G401.6 (cell line): Measurements from ENCODE around the gene GPHN.
"Not testable (repeated sequence)": the region's sequence is repeated elsewhere in the genome, so short reads cannot be mapped to it uniquely, and the experiment has no call there.

Experiments used
- FAIRE-seq: peaks from 2 replicates; lab custom pipeline; 2012; peaks lifted over from hg19 to GRCh38; lab: Jason Lieb, UNC

GPHN gene

DNA sequence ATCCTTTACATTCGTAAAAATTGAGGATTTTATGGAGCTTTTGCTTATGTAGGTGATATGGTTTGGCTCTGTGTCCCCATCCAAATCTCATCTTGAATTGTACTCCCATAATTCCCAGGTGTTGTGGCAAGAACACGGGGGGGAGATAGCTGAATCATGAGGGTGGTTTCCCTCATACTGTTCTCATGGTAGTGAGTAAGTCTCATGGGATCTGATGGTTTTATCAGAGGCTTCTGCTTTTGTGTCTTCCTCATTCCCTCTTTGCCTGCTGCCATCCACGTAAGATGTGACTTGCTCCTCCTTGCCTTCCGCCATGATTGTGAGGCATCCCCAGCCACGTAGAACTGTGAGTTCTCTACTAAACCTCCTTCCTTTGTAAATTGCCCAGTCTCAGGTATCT is 5.1 kb upstream of the GPHN start:
- not testable (repeated sequence) for FAIRE-seq

DNA sequence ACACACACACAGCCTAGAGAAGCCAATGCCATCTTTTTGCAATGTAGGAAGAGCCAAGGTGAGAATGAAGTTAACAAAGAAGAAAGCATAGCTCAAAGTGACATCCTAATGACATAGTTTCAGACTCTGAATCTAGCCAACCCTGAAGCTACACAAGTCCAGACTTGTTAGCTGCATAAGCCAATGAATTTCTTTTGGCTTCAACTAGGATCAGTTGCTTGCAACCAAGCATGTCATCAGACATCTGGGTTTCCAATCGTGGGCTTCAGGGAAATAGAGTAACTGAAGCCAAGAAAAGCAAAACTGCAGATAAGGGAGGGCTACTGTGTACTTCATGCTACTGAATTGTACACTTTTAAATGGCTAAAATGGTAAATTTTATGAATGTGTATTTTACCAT is 4.4 kb upstream of the GPHN start:
- no peak for FAIRE-seq

DNA sequence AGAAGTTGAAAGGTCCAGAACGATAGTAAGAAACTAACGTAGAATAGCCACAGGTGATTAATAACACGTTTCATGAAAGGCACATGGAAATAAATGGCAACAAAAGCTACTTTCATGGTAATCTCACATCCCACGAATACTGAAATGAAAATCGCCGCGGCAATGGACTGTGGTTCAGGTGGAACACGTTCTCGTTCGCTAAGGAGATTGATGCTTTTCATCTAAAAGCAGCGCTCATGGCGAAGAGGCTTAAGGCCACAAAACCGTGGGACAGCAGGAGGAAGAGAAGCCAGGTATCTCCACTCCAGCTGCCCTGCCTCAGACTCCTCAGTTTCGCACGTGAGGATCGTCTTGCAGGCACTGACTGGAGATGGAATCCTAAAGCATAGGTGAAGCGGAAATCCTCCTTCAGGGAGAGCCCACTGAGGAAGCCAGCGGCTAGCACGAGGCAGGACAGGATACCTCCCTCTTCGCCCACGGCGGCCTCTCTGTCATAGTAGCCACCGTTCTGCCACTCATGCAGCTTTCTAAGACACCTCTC is 696 bp upstream of the GPHN start:
- FAIRE-seq: no peak

DNA sequence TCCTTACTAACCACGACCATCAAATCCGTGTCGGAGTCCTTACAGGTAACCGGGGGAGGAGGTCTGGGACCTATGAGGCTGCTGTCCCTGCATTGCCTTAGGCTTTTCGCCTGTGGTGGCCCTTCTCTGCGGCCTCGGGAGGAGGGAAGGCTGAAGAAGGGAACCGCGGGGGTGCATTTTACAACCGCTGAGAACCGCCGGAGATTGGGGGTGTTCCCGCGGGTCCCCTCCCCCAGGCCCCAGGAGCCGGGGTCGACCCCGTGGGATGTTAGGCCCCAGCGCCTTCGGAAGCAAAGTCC is 549 bp downstream of the GPHN start:
- FAIRE-seq: no peak

DNA sequence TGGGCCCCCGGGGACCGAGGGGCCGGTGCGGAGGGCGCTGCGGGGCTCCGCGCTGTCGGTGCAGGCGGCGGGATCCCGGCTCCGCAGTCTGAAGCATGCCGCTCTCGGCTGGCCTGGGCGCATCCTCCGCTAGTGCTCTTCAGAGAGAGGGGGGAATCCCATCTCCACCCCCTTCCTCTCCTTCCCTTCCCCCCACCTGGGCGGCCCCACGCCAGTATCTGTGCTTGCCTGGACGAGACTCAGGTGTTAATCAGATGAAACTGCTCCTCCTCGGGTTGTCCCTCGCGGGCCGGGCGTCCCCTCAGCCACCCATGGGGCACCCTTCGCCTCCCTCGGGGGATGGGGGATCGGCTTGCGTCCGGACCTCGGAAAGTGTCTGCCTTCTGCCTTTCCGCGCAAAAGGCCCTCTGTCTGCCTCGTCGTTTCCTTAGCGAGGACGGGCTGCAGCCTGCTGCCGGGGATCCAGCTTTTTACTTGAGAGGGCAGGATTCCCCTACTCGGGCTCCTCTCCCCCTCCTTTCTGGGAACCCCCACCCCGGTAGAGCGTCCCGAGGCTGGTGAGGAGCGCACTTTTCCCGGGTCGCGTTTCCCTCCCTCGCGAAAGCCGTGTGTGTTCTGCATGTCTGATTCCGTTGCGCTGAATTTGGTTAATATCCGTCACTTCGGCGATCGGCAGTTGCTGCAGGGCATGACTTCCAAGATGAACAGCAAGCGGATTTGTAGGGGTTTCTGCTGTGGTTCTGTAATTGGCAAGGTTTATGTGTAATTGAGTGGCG is 1.1 kb downstream of the GPHN start:
- FAIRE-seq: no peak

DNA sequence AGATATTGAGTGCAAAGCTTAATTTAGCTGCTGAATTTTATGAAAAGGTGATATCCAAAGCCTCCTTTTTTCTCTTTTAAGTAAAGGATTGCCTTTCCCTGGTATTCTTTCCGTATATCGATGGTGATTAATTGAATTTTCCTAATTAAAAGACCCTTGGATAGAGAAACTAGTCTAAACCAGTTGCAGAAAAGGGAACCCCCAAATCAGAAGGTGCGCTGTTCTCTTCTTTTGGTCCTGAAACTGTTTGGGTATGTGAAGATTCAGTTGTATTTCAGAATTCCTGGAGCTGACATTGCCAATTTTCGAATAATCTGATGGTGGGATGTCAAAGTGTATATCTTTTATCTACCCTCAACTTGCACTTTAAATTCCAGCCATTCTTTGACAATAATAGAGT is 1.9 kb downstream of the GPHN start:
- FAIRE-seq: no peak

DNA sequence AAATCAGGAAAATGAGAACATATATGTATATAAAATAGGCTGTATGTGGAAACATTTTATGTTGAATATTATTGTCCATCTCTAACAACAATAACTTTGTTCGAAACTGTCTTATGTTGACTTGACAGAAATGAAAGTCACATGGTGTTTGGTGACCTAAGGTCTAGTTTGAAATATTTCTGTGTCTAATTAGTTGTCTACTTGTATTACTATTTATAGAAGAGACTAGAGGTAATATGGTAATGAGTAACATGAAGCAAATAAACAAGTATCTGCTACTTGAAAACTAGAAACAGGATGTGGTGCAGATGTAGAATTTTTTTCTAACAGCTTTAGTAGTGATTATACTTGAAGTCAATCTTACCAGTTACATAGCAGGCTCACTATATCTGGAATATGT is 3.9 kb downstream of the GPHN start:
- no peak for FAIRE-seq

DNA sequence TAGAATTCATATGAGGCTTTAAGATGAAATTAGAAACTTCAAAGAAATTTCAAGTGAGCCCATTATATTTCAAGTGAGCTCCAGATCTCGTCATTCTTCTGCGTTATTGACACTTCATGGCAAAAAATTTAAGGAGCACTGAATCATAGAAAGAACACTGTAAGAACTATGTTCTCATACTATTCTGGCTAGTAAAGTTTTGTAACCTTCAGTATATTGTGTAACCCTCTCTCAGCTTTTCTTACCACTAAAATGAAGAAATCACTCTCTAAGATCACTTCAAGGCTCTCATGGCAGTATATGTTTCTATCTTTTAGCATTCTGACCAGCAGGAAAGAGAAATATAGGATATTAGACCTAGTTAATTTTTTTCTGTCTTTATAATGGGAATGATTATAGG is 6.3 kb downstream of the GPHN start:
- peak; percentile 21 for FAIRE-seq

DNA sequence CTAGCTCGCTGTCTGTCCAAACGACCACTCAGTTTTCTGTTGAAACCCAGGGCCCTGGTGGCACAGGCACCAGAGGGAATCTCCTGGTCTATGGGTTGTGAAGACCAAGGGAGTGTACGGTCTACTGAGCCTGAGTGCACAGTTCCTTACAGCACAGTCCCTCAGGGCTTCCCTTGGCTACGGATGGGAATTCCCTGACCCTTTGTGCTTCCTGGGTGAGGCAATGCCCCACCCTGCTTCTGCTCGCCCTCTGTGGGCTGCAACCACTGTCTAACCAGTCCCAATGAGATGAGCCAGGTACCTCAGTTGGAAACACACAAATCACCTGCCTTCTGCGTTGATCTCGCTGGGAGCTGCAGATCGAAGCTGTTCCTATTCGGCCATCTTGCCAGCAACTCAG is 22.6 kb downstream of the GPHN start:
- FAIRE-seq: no peak

DNA sequence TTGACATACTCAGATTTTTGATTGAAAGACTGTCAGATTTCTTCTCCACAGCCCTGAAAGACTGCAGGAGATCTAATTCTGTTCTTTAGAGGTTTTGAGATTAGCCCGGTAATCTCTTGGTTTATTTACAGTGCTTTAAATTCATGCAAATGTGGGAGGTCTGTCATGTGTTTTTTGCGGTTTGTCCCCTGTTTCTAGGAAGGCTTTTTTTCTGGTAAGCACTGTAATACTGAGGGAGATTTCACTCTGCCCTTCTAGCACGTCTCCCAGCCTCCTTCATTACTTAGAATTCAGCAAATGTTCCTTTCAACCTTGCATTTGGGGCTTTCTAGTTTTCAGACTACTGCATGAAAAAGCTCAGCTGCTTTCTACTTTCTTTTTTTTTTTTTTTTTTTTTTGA is 31.1 kb downstream of the GPHN start:
- FAIRE-seq: no peak

DNA sequence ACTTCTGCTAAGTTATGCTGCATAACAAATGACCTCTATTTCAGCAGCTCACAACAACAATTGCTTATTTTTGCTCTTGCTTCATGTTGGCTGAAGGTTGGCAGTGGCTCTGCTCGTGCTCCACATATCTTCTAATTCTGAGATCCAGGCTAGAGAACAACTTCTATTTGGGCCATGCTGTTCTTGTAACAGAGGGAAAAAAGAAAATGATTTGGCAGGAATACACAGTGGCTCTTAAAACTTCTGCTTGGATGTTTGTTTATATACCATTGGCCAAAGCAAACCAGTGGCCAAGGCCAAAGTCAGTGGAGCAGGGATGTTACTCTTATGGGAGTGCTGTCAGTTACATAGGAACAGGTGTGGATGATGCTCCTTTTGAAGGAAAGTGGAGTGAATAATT is 32.1 kb downstream of the GPHN start:
- FAIRE-seq: no peak

DNA sequence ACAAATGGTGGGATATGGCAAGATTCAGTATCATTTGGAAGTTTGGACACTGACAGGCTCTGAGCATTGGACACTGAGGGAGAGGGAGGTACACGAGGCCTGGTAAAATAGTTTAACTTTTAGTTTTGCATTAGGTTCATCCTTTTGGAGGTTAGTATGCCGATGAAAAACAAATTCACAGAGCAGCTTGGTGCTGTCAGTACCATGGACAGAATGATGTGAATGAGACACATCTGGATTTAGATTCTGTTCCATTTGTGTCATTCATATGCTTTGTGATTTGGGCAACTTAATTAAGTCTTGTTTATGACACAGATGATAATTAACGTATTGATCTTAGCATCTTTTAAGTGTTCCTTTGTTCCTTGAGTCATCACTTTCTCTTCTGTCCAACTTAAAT is 33.7 kb downstream of the GPHN start:
- FAIRE-seq: no peak

DNA sequence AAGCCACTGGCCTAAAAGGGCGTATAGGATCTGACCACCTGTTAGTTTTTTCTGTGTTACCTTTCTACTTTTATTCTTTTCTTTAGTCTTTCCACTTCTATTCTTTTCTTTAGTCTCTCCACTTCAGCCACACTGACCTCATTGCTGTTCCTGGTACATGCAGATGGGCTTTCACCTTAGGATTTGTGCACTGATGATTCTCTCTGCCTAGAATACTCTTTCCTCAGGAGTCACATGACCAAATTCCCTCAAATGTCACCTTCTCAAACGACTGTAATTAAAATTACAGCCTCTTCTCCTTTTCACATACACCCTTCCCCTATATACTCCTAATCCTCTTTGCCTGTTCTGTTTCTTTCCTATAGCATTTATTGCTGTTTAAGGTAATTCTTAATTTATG is 36.0 kb downstream of the GPHN start:
- no peak for FAIRE-seq

DNA sequence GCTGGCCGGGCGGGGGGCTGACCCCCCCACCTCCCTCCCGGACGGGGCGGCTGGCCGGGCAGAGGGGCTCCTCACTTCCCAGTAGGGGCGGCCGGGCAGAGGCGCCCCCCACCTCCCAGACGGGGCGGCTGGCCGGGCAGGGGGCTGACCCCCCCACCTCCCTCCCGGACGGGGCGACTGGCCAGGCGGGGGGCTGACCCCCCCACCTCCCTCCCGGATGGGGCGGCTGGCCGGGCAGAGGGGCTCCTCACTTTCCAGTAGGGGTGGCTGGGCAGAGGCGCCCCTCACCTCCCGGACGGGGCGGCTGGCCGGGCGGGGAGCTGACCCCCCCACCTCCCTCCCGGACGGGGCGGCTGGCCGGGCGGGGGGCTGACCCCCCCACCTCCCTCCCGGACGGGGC is 37.2 kb downstream of the GPHN start:
- FAIRE-seq: not testable (repeated sequence)

DNA sequence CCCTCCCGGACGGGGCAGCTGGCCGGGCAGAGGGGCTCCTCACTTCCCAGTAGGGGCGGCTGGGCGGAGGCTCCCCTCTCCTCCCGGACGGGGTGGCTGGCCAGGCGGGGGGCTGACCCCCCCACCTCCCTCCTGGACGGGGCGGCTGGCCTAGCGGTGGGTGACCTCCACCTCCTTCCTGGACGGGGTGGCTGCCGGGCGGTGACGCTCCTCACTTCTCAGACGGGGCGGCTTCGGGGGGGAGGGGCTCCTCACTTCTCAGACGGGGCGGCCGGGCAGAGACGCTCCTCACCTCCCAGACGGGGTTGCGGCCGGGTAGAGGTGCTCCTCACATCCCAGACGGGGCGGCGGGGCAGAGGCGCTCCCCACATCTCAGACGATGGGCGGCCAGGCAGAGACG is 37.8 kb downstream of the GPHN start:
- not testable (repeated sequence) for FAIRE-seq

DNA sequence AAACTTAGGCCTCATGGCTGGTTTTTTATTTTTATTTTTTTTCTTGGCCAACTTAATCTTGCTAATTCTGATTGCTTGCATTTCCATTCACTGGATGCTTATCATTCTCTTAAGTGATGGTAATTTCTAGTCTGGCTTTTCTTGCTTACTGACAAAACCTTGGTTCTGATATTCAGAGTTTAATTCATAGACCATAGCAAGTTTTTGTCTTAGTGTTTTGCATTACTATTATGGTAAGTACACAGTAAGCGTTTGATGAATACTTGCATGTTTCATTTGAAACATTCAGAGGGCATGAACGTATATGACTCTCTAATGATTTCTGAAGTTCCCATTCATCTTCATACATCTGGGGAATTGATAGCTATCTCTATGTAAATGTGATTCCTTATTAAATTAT is 55.8 kb downstream of the GPHN start:
- no peak for FAIRE-seq

DNA sequence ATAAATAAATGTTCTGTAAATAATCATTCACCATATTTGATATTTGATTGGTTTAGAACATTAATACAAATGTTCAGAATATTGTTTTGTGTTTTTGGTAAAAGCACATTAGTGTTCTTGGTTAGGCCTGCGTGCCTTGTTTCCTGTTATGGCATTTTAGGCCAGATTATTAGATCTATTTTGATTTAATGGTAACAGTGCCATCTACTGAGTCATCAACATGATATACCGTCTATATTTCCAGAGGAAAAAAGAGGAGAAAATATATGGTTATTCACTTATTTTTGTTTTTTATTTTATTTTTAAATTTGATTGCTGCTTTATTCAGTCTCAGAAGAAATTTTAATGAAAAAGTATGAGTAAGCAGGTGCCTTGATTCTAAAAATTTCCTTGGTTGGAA is 60.3 kb downstream of the GPHN start:
- no peak for FAIRE-seq

DNA sequence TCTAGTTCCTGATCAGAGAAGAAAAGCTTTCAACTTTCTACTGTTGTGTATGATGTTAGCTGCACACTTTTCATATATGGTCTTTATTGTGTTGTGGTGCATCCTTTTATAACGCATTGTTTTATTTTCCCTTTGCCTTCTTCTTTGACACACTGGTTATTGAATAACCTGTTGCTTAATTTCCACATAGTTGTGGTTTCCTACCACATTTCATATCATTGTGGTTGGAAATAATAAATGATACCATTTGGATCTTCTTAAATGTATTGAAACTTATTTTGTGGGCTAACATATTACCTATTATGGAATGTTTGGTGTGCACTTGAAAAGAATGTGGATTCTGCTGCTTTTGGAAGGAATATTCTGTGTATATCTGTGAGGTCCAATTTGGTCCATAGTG is 64.9 kb downstream of the GPHN start:
- no peak for FAIRE-seq

DNA sequence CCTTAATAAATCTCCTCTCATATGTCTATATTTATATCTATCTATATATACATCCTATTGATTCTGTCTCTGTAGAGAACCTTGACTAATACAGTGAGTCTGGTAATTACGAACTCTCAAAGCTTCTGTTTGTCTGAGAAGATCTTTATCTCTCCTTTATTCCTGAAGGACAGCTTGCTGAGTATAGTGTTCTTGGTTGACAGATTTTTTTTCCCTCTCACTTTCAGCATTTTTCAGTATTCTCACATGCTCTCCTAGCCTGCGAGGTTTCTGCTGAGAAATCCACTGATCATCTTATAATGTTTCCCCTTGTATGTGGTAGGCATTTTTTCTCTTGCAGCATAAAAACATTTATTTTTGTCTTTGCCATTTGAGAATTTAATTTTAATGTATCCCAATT is 67.1 kb downstream of the GPHN start:
- no peak for FAIRE-seq

DNA sequence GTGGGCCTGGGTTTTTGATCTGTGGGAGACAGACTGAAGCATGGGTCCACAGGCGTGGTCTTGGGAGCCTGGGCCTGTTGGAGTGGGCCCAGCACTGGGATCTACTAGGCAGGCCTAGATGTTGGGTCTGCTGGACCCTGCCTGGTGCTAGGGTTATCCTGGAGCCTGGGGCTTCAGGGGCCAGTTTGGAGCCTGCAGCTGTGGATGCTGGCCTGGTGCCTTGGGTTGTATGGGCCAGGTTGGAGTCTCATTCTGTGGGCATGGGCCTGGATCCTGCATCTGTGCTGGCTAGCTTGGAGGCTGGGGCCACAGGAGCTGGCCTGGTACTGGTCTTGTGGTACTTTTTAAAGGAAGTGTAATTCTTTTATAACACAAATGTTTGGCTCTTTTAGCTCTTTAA is 68.0 kb downstream of the GPHN start:
- FAIRE-seq: no peak

DNA sequence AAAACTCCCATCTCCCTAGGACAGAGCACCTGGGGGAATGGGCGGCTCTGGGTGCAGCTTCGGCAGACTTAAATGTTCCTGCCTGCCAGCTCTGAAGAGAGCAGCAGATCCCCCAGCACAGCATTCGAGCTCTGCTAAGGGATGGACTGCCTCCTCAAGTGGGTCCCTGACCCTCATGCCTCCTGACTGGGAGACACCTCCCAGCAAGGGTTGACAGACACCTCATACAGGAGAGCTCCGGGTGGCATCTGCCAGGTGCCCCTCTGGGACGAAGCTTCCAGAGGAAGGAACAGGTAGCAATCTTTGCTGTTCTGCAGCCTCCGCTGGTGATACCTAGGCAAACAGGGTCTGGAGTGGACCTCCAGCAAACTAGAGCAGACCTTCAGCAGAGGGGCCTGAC is 79.8 kb downstream of the GPHN start:
- not testable (repeated sequence) for FAIRE-seq

DNA sequence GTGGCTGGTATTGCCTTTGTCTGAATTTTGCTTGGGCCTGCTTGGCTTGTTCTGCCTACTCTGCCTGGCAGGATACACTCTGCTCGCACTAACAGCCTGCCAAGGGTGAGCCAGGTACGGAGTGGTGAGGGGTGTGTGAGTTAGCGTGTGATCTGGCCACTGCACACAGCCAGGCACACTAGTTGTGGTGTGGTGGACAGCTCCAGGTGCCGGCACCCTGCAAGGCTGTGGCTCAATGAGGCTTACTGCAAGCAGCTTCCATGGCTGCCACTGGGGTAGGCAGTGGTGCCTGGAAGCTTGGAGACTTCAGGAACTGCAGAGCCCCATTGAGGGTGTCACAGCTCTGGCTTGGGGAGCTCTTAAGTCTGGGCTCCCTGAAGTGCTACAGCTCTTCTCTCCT is 87.4 kb downstream of the GPHN start:
- FAIRE-seq: no peak

DNA sequence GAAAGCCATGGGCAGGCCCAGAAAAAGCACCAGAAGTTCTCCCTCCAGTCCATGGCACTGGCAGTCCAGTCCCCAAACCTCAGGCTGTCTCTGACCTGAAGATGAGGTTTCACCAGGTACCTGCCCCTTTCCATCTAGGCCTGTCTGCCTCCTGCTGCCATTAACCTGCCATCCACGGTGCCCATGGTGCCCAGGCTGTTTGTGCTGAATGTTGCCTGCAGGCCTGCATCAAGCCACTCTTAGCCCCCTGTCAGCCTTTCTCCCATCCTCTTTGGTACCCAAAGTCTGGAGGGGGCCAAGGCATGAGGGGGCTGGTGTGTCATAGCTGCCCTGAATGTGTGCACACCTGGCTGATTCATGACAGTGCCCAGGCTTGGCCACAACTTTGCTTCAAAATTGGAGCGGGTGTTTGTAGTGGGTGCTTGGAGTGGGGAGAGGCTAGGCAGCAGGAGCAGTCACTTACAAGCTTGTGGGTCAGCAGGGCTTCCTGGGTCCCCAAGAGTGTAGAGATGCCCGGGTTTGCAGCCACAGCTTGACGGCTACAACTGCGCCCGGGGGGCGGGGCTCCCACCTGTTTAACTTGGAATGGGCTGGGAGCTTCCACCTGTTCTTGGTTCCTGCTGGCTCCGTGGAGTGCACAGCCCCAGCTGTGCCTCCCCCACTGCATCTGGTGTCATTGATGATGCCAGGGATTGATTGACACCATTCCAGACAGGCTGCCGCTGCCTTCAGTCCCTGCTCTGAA is 88.5 kb downstream of the GPHN start:
- FAIRE-seq: no peak

DNA sequence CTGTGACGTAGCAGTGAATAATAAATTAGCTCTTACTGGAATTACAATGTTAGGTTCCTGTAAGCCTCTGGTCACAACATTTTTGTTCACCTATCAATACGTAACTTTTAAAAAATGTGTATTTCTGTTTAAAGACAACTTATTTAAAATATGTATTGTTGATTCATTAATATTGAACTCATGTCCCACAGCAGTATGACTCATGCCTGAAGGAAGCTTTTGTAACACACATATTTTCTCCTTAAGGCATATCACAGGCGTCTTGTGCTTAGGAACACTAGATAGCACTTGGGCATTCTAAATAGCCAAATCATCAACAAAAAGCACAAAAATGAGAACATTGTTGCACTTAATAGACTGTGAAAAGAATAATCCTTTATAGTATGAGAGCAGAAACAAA is 92.5 kb downstream of the GPHN start:
- no peak for FAIRE-seq
